SK-N-MC (cell line): ENCODE results near the gene CYP27A1.
"Not testable (repeated sequence)": the region's sequence is repeated elsewhere in the genome, so short reads cannot be mapped to it uniquely, and the experiment has no call there.

Experiments used
- EZH2 ChIP-seq: fragments of 200-600 bp; sonication (generic); IDR thresholded peaks from one replicate; pipeline ENCODE4 v1.6.1; 2017; ENCODE audit warnings: antibody characterized with exemption
- POLR2AphosphoS5 ChIP-seq: IDR thresholded peaks from 2 replicates; pipeline ENCODE4 v1.6.1; 2012; ENCODE audit warnings: mild to moderate bottlenecking, low read depth, low read length, borderline replicate concordance

- not testable (repeated sequence) for TF ChIP-seq EZH2, POLR2AphosphoS5
Observed at GRCh38 chr2:218846963-218847362, 65.0 kb downstream of the CYP27A1 start.
